Bronchial epithelial cell (primary cell): ENCODE measurements around the gene OR5K2. TPM values are rescaled to one million over a fixed set of nuclear protein-coding genes. Genes with fewer than 3 reads are reported as not detected.

Source experiments
- DNase-seq: peaks from one replicate; pipeline ENCODE4 v3.0.0-alpha.2; 2010; ENCODE audit warnings: low read depth
- FAIRE-seq: peaks from 2 replicates; lab custom pipeline; 2011; peaks lifted over from hg19 to GRCh38; lab: Jason Lieb, UNC
- H3K27me3 ChIP-seq: 2 replicates; pipeline ENCODE4 v1.5.1; 2011; ENCODE audit warnings: low read length; ENCODE audit not compliant: control insufficient read depth, insufficient read depth
- H3K36me3 ChIP-seq: 2 replicates; pipeline ENCODE4 v1.5.1; 2011; ENCODE audit warnings: low read length; ENCODE audit not compliant: control insufficient read depth, insufficient read depth
- H3K4me3 ChIP-seq: 2 replicates; pipeline ENCODE4 v1.5.1; 2011; ENCODE audit warnings: mild to moderate bottlenecking, low read depth, low read length, control low read depth
- CTCF ChIP-seq: IDR thresholded peaks from 2 replicates; pipeline ENCODE4 v1.5.1; 2011; ENCODE audit warnings: mild to moderate bottlenecking, moderate library complexity, low read length, control low read depth, inconsistent platforms; ENCODE audit not compliant: insufficient read depth, severe bottlenecking
- total RNA-seq: library from RNA; depleted of rRNA; stranded (reverse); fragments of >200 nt; gene quantifications from 2 replicates; pipeline ENCODE4 v1.2.1, GENCODE V29; 2014

OR5K2 gene
- total RNA-seq, 1 donor from 2014 or later: not detected

GRCh38 chr3:98513091-98513511, 15.6 kb downstream of the OR5K2 start:
- DNase-seq (peak; percentile 99), FAIRE-seq (peak; percentile 99)
- no peak for TF ChIP-seq CTCF
- H3K27me3 ChIP-seq: no peaks in the 10 kb centered on the region
- H3K4me3 ChIP-seq: no peak overlapping the region
- peaks cover 5% of the 10 kb centered on the region for H3K36me3 ChIP-seq

GRCh38 chr3:98513736-98514135, 16.3 kb downstream of the OR5K2 start:
- Histone ChIP-seq H3K4me3 (no peak overlapping the region), H3K27me3 (no peaks in the 10 kb centered on the region), H3K36me3 (peaks cover 6% of the 10 kb centered on the region)
- FAIRE-seq: no peak
- no peak for TF ChIP-seq CTCF
- peak; percentile 12 for DNase-seq

DNA sequence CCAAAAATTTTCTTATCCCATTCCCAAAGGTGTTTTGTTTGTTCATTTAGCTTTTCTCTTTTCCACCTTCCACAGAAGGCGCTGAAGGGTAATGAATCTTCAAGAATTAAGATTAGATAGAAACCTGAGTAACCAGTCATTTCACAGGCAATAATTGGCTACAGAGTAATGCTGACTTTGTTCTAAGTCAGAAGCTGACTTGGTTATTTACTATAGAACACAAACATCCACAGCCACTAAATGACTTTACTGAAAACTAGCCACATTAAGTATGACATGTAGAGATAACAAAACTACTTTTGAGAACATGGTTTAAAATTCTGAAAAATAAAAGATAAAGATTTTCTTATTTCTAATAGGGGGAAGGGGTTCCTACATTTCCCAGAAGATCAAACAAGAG, 17.5 kb downstream of the OR5K2 start:
- Histone ChIP-seq H3K36me3 (peaks cover 11% of the 10 kb centered on the region), H3K27me3 (no peaks in the 10 kb centered on the region), H3K4me3 (no peak overlapping the region)
- no peak for FAIRE-seq
- TF ChIP-seq CTCF: no peak
- DNase-seq: no peak

GRCh38 chr3:98518816-98519215, 21.3 kb downstream of the OR5K2 start:
- no peak overlapping the region for H3K4me3 ChIP-seq
- no peaks in the 10 kb centered on the region for H3K27me3 ChIP-seq
- TF ChIP-seq CTCF: no peak
- peaks cover 14% of the 10 kb centered on the region for H3K36me3 ChIP-seq
- FAIRE-seq (no peak), DNase-seq (no peak)

GRCh38 chr3:98519351-98519750, 21.9 kb downstream of the OR5K2 start:
- Histone ChIP-seq H3K27me3 (no peaks in the 10 kb centered on the region), H3K4me3 (no peak overlapping the region), H3K36me3 (peaks cover 14% of the 10 kb centered on the region)
- no peak for TF ChIP-seq CTCF
- DNase-seq (peak; percentile 14), FAIRE-seq (no peak)

GRCh38 chr3:98521897-98522543, 24.5 kb downstream of the OR5K2 start:
- peak; percentile 97 for FAIRE-seq
- peak overlapping the region; percentile 84 for H3K4me3 ChIP-seq
- no peak for TF ChIP-seq CTCF
- DNase-seq: peak; percentile 84
- H3K36me3 ChIP-seq: peaks cover 9% of the 10 kb centered on the region
- H3K27me3 ChIP-seq: no peaks in the 10 kb centered on the region
